Mucosa of descending colon (tissue), 3 donors: ENCODE measurements around the gene ADCY10. TPM values are rescaled to one million over a fixed set of nuclear protein-coding genes. Genes with fewer than 3 reads are reported as not detected.

Experiments used
- ATAC-seq: fragments of 200-7000 bp; cut with Tn5 transposase; one replicate; pipeline ENCODE4 v1.9.1; 2020; ENCODE audit warnings: mild to moderate bottlenecking, moderate library complexity
- DNase-seq, 3 donors: peaks; one replicate each; pipeline ENCODE4 v3.0.0-alpha.2; 2020
- H3K36me3 ChIP-seq: fragments of 200-600 bp; one replicate; pipeline ENCODE4 v1.8.0; 2021; ENCODE audit warnings: low read depth, mild to moderate bottlenecking
- H3K4me1 ChIP-seq: fragments of 200-600 bp; one replicate; pipeline ENCODE4 v1.8.0; 2021; ENCODE audit warnings: low read depth, mild to moderate bottlenecking
- H3K4me3 ChIP-seq: fragments of 200-600 bp; one replicate; pipeline ENCODE4 v1.8.0; 2021; ENCODE audit warnings: mild to moderate bottlenecking
- H3K9me3 ChIP-seq: fragments of 200-600 bp; one replicate; pipeline ENCODE4 v1.8.0; 2021; ENCODE audit warnings: mild to moderate bottlenecking
- CTCF ChIP-seq: fragments of 200-600 bp; IDR thresholded peaks from one replicate; pipeline ENCODE4 v1.8.0; 2022; ENCODE audit warnings: antibody characterized with exemption, mild to moderate bottlenecking
- intact Hi-C, 2 donors: fragments of 100-400 bp; cut with DNase I in 1 of 2; cut with micrococcal nuclease in 1 of 2; formaldehyde crosslinking; loops; one replicate each; pipeline versions ENCODE4 v1.11.0 to v1.11.1; 2022; cut with DNase I, micrococcal nuclease
- total RNA-seq, 3 donors: library from RNA; stranded (reverse); fragmentation: NEBNext Ultra II Directional in 2 of 3; extraction: Animal tissue kit (Norgen Biotek cat#: 25700) in 2 of 3; gene quantifications; one replicate each; pipeline versions ENCODE4 v1.2.1 to v1.2.4, GENCODE V29; 2021 to 2023
- donor health status: DM: no; HTN: no; CAD: no; lungs with moderate emphysema.
- donor health status: DM: no; HTN: no; CAD: no.
- donor health status: DM: no; HTN: yes; CAD: no.

The ADCY10 gene
- total RNA-seq, 3 donors from 2014 or later = 0.07 to 0.49 (median 0.28) TPM

- no peaks in the 10 kb centered on the region for H3K4me1 ChIP-seq
- TF ChIP-seq CTCF = no peak
- no peaks in the 10 kb centered on the region for H3K36me3 ChIP-seq
- ATAC-seq (no peak), DNase-seq (no peak)
- intact Hi-C loops = no loop called here
- H3K9me3 ChIP-seq = no peaks in the 10 kb centered on the region
- H3K4me3 ChIP-seq = no peak overlapping the region
Measured at GRCh38 chr1:167776616-167777268, 137.2 kb downstream of the ADCY10 start.

DNA sequence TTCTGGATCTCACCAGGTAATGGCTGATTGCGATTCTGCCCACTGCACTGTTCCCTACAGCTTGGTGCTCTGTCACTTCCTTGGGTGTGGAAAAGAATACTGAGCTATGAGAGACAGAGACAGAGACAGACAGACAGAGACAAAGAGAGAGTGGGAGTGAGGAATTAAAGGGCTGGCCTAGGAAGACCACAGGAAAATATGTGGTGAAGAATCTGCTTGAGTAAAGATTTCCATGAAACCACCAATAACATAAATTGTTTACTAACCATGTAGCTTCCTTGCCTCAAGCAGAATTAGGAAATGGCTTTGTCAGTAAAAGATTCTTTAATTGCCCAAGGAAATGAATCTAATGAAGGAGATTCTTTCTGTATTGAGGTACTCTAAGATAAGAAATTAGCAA lies 137.8 kb downstream of the ADCY10 start:
- Histone ChIP-seq H3K36me3 (no peaks in the 10 kb centered on the region), H3K4me3 (no peak overlapping the region), H3K4me1 (no peaks in the 10 kb centered on the region), H3K9me3 (no peaks in the 10 kb centered on the region)
- TF ChIP-seq CTCF = no peak
- DNase-seq (no peak), ATAC-seq (no peak)
- intact Hi-C loops = no loop called here

- Histone ChIP-seq H3K9me3 (no peaks in the 10 kb centered on the region), H3K4me1 (no peaks in the 10 kb centered on the region), H3K4me3 (no peak overlapping the region), H3K36me3 (no peaks in the 10 kb centered on the region)
- ATAC-seq (no peak), DNase-seq (no peak)
- intact Hi-C loops = no loop called here
- no peak for TF ChIP-seq CTCF
Measured at GRCh38 chr1:167775178-167775577, 138.8 kb downstream of the ADCY10 start.

DNA sequence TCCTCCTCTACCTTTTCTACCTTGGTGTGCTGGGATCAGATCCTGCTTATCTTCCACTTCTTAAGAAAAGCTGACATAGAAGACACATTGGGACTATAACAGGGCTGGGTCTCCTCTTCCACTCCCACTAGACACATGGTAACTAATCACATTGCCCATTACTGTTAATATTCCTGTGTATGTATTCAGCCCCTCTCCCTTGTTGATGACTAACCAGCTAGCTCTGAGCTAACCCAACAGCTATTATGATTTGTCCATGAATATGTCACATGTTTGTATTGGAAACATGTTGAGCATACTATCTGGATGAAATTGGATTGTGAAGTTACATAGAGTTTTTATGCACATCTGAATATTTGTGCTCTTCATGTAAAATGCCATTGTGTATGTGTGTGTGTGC lies 139.2 kb downstream of the ADCY10 start:
- no peak for DNase-seq
- intact Hi-C loops = no loop called here
- Histone ChIP-seq H3K36me3 (no peaks in the 10 kb centered on the region), H3K4me1 (no peaks in the 10 kb centered on the region), H3K4me3 (no peak overlapping the region), H3K9me3 (no peaks in the 10 kb centered on the region)
- TF ChIP-seq CTCF = no peak
- no peak for ATAC-seq

DNA sequence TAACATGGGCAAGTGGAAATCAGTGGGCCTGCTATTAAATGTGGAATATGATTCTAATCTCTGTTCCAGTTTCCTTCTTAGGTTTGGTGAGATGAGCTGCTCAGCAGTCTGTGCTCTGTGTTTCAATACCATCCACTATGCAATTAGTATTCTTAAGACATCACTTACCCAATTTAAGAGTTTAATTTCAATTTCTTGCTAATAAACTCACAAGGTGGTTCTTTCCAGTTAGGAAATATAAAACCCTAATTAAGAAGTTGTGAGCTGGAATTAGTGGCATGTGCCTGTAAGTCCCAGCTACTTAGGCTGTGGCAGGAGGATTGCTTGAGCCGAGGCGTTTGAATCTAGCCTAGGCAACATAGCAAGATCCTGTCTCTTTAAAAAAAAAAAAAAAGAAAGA lies 140.4 kb downstream of the ADCY10 start:
- H3K4me3 ChIP-seq = no peak overlapping the region
- DNase-seq (no peak), ATAC-seq (no peak)
- no peaks in the 10 kb centered on the region for H3K4me1 ChIP-seq
- H3K36me3 ChIP-seq = no peaks in the 10 kb centered on the region
- no peak for TF ChIP-seq CTCF
- H3K9me3 ChIP-seq = no peaks in the 10 kb centered on the region
- intact Hi-C loops = no loop called here

DNA sequence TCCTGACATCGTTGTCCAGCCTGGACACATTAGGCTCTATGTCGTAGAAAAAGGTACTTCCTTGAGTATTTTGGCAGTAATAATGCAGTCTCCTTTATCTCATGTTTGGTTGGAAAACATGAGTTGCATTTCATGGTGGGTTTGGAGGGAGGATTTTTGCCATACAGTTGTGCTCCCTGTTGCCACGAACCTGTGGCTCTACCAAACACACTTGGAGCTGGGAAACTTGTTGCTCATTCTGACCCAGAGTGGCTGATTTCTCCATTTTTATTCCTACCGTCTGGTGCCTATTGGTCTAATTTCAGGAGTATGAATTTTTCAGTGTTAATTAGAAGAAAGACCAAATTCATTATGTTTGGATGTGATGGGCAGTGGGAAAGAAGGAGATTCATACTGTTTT lies 141.5 kb downstream of the ADCY10 start:
- no peak for ATAC-seq

More for the DNA sequence above, 141.5 kb downstream of the ADCY10 start:
- intact Hi-C loops = no loop called here
- H3K4me1 ChIP-seq = no peaks in the 10 kb centered on the region
- H3K4me3 ChIP-seq = no peak overlapping the region
- no peaks in the 10 kb centered on the region for H3K9me3 ChIP-seq
- no peak for DNase-seq
- no peak for TF ChIP-seq CTCF
- H3K36me3 ChIP-seq = no peaks in the 10 kb centered on the region
